ENCODE data around the gene EIF3I. TPM values are rescaled to one million over a fixed set of nuclear protein-coding genes. Genes with fewer than 3 reads are reported as not detected.

Gene EIF3I
- total and polyA plus RNA-seq, 2 of the 13 experiments (the other 11 are each of a cell fraction or from before 2014, with no cell fraction given), result 210 to 223 TPM

- no peak for TF ChIP-seq FOXM1 (CRISPR knock-in tag; IDR thresholded peaks at IDR 0.05)
- no peak for TF ChIP-seq FOSL1 (CRISPR knock-in tag; IDR thresholded peaks at IDR 0.05; ENCODE audit: borderline replicate concordance)
- no peak for TF ChIP-seq ZNF597 (CRISPR knock-in tag; IDR thresholded peaks at IDR 0.05)
- TF ChIP-seq ZHX2 (IDR thresholded peaks at IDR 0.05; ENCODE audit: low read depth), result peak; percentile 62; the same call in 1 of the 2 replicates
- TF ChIP-seq ZHX2 (CRISPR knock-in tag; IDR thresholded peaks at IDR 0.05; ENCODE audit: borderline replicate concordance), result peak; percentile 59
- TF ChIP-seq GABPA (IDR thresholded peaks at IDR 0.05; ENCODE audit: low read depth, low read length), result peak; percentile 68
- TF ChIP-seq GABPA (CRISPR knock-in tag; IDR thresholded peaks at IDR 0.05; ENCODE audit: low read depth), result peak; percentile 85
- TF ChIP-seq TEF (CRISPR knock-in tag; IDR thresholded peaks at IDR 0.05), result no peak
- TF ChIP-seq RNF2 (conservative IDR thresholded peaks at IDR 0.05; ENCODE audit: low read depth), result peak; percentile 99
- peak; percentile 24; the same call in 1 of the 2 replicates for TF ChIP-seq ZNF367 (CRISPR knock-in tag; IDR thresholded peaks at IDR 0.05; ENCODE audit: borderline replicate concordance)
- no peak for TF ChIP-seq ZNF501 (CRISPR knock-in tag; IDR thresholded peaks at IDR 0.05)
- peak; percentile 15 for TF ChIP-seq FOXP4 (CRISPR knock-in tag; IDR thresholded peaks at IDR 0.05)
- TF ChIP-seq ZNF652 (CRISPR knock-in tag; IDR thresholded peaks at IDR 0.05; ENCODE audit: borderline replicate concordance, low read depth), result no peak
- TF ChIP-seq HNRNPUL1 (IDR thresholded peaks at IDR 0.05; ENCODE audit: low read depth, low read length), result 0 out of 2 replicates have a peak, but pooled peaks have one; percentile 68
- peak; percentile 83 for TF ChIP-seq ZNF777 (CRISPR knock-in tag; IDR thresholded peaks at IDR 0.05)
- TF ChIP-seq UBTF (CRISPR knock-in tag; IDR thresholded peaks at IDR 0.05), result peak; percentile 59
- TF ChIP-seq CHCHD3 (CRISPR knock-in tag; IDR thresholded peaks at IDR 0.05), result no peak
- TF ChIP-seq SP4 (CRISPR knock-in tag; IDR thresholded peaks at IDR 0.05), result peak; percentile 93
Measured at GRCh38 chr1:32179443-32180185, 42.6 kb upstream of the EIF3I start, which contains the start of gene TXLNA (continued).

Data from HepG2 (cell line).